CD4-positive, alpha-beta memory T cell (primary cell): ENCODE measurements around the gene PRPF40B. TPM values are rescaled to one million over a fixed set of nuclear protein-coding genes. Genes with fewer than 3 reads are reported as not detected.
"Not testable (repeated sequence)": the region's sequence is repeated elsewhere in the genome, so short reads cannot be mapped to it uniquely, and the experiment has no call there.

Source experiments
- CTCF ChIA-PET: fragments of 350-600 bp; sonication (Branson Sonifier 250); formaldehyde crosslinking; loops from one replicate; lab custom pipeline; 2021; ENCODE audit warnings: inconsistent platforms; ENCODE audit not compliant: partially characterized antibody; lab: Charles Lee
- POLR2A ChIA-PET: fragments of 350-600 bp; sonication (Branson Sonifier 250); formaldehyde crosslinking; loops from one replicate; lab custom pipeline; 2021; ENCODE audit not compliant: partially characterized antibody; lab: Charles Lee
- DNase-seq, 5 donors: peaks; one replicate each; pipeline versions ENCODE4 v3.0.0 to v3.0.0-alpha.2; 2020 to 2022; ENCODE audit warnings: mixed read lengths in 1 of 5
- H3K27ac ChIP-seq: one replicate; pipeline ENCODE4 v1.7.0; 2013; ENCODE audit warnings: low read depth, low read length
- H3K27me3 ChIP-seq: 2 replicates; pipeline ENCODE4 v1.7.0; 2013; ENCODE audit warnings: mild to moderate bottlenecking, low read length, moderate library complexity; ENCODE audit not compliant: insufficient read depth
- H3K36me3 ChIP-seq: 2 replicates; pipeline ENCODE4 v1.7.0; 2013; ENCODE audit warnings: mild to moderate bottlenecking, low read length, moderate library complexity; ENCODE audit not compliant: insufficient read depth
- H3K4me1 ChIP-seq: 2 replicates; pipeline ENCODE4 v1.7.0; 2013; ENCODE audit warnings: mild to moderate bottlenecking, low read length, moderate library complexity; ENCODE audit not compliant: insufficient read depth
- H3K4me3 ChIP-seq, 2 donors: one replicate each; pipeline ENCODE4 v1.7.0; 2013; ENCODE audit warnings: low read length in 2 of 2, mild to moderate bottlenecking in 1 of 2
- H3K9me3 ChIP-seq, 2 donors: one replicate each; pipeline ENCODE4 v1.7.0; 2013; ENCODE audit warnings: low read length in 2 of 2, control low read depth in 1 of 2; ENCODE audit not compliant: control insufficient read depth in 1 of 2
- H3K27ac Mint-ChIP-seq, 7 donors: one replicate each; pipeline ENCODE4 v1.8.0; 2020 to 2021; ENCODE audit warnings: mixed read lengths in 7 of 7, mild to moderate bottlenecking in 6 of 7, inconsistent platforms in 3 of 7, moderate library complexity in 3 of 7
- H3K27me3 Mint-ChIP-seq, 2 donors: one replicate each; pipeline ENCODE4 v1.8.0; 2020 to 2021; ENCODE audit warnings: mixed read lengths in 2 of 2
- H3K36me3 Mint-ChIP-seq, 2 donors: one replicate each; pipeline ENCODE4 v1.8.0; 2020 to 2021; ENCODE audit warnings: mixed read lengths in 2 of 2, inconsistent platforms in 1 of 2, mild to moderate bottlenecking in 1 of 2
- H3K4me1 Mint-ChIP-seq, 4 donors: one replicate each; pipeline ENCODE4 v1.8.0; 2020 to 2021; ENCODE audit warnings: mixed read lengths in 4 of 4, mild to moderate bottlenecking in 1 of 4
- H3K4me3 Mint-ChIP-seq, 8 donors: one replicate each; pipeline ENCODE4 v1.8.0; 2020 to 2021; ENCODE audit warnings: mixed read lengths in 8 of 8, mild to moderate bottlenecking in 7 of 8, moderate library complexity in 6 of 8, inconsistent platforms in 3 of 8
- H3K9me3 Mint-ChIP-seq, 8 donors: one replicate each; pipeline ENCODE4 v1.8.0; 2020 to 2021; ENCODE audit warnings: mixed read lengths in 8 of 8, mild to moderate bottlenecking in 5 of 8, inconsistent platforms in 3 of 8, moderate library complexity in 1 of 8
- intact Hi-C: fragments of 100-400 bp; cut with micrococcal nuclease; formaldehyde crosslinking; loops from one replicate; pipeline ENCODE4 v1.15.1; 2023
- polyA plus RNA-seq, 2 donors: library from polyadenylated mRNA; unstranded; fragments of 300-500 nt; fragmentation: Illumina TruSeq; gene quantifications; one replicate each; pipeline ENCODE4 v1.2.3, GENCODE V29; 2021
- total RNA-seq, 2 experiments: library from RNA; stranded (reverse); gene quantifications; one replicate each; pipeline ENCODE4 v1.2.3, GENCODE V29; 2021

The PRPF40B gene
- total and polyA plus RNA-seq, 4 experiments from 2014 or later: 0.73 to 15.9 (median 9.9) TPM

GRCh38 chr12:49588721-49589516 lies 34.4 kb upstream of the PRPF40B start:
- intact Hi-C loops: no loop called here
- Mint-ChIP-seq H3K36me3 (peaks cover 4 to 29% of the 10 kb centered on the region in 2 donors), H3K4me1 (no peaks in the 10 kb centered on the region), H3K9me3 (peaks cover 0 to 6% (median 0%) of the 10 kb centered on the region in 8 donors), H3K27ac (no peak overlapping the region), H3K4me3 (no peak overlapping the region), H3K27me3 (no peaks in the 10 kb centered on the region)
- no peak overlapping the region for H3K4me3 ChIP-seq
- no peaks in the 10 kb centered on the region for H3K36me3 ChIP-seq
- ChIA-PET CTCF (no interaction called here), POLR2A (no interaction called here)
- H3K9me3 ChIP-seq: no peaks in the 10 kb centered on the region
- DNase-seq: no peak
- H3K27me3 ChIP-seq: no peaks in the 10 kb centered on the region
- no peaks in the 10 kb centered on the region for H3K4me1 ChIP-seq
- no peak overlapping the region for H3K27ac ChIP-seq

GRCh38 chr12:49598527-49598926 lies 24.8 kb upstream of the PRPF40B start:
- H3K27ac Mint-ChIP-seq: peak overlapping the region in 2 of 7 donors; percentile 3 to 37
- Histone ChIP-seq H3K27ac (no peak overlapping the region), H3K9me3 (no peaks in the 10 kb centered on the region), H3K4me1 (no peaks in the 10 kb centered on the region), H3K36me3 (no peaks in the 10 kb centered on the region), H3K27me3 (no peaks in the 10 kb centered on the region), H3K4me3 (no peak overlapping the region)
- H3K36me3 Mint-ChIP-seq: no peaks in the 10 kb centered on the region
- H3K27me3 Mint-ChIP-seq: no peaks in the 10 kb centered on the region
- H3K4me1 Mint-ChIP-seq: peaks cover 0 to 5% (median 0%) of the 10 kb centered on the region in 4 donors
- DNase-seq: no peak
- intact Hi-C loops: no loop called here
- H3K9me3 Mint-ChIP-seq: peaks cover 0 to 2% (median 0%) of the 10 kb centered on the region in 8 donors
- POLR2A ChIA-PET: no interaction called here
- CTCF ChIA-PET: no interaction called here
- no peak overlapping the region for H3K4me3 Mint-ChIP-seq

DNA sequence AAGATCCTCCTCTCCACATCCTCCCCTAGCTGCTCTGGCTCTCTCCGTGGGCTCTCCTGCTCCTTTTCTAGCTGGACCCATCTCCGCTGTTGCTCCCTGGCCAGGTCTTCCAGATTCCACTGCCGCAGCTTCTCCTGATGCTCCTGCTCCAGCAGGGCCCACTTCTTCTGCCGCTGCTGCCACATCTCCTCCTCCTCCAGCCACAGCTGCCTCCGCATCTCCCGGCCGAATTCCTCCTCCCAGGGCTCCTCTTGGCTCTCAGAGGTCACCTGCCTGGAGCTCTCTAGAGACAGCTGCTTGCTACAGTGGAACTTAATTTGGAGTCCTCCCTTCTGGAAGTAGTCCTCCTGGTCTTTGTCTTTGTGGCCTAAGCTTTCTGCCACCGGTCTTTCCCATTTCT lies 23.4 kb upstream of the PRPF40B start:
- no peak overlapping the region for H3K27ac ChIP-seq
- POLR2A ChIA-PET: no interaction called here
- peaks cover 0 to 2% (median 0%) of the 10 kb centered on the region in 8 donors for H3K9me3 Mint-ChIP-seq
- H3K36me3 Mint-ChIP-seq: no peaks in the 10 kb centered on the region
- H3K4me1 ChIP-seq: no peaks in the 10 kb centered on the region
- H3K27ac Mint-ChIP-seq: peak overlapping the region in 3 of 7 donors; percentile 22 to 87 (median 43)
- no peaks in the 10 kb centered on the region for H3K27me3 Mint-ChIP-seq
- H3K4me3 Mint-ChIP-seq: no peak overlapping the region
- H3K4me1 Mint-ChIP-seq: peaks cover 0 to 5% (median 0%) of the 10 kb centered on the region in 4 donors
- no peaks in the 10 kb centered on the region for H3K9me3 ChIP-seq
- DNase-seq: no peak
- H3K27me3 ChIP-seq: no peaks in the 10 kb centered on the region
- CTCF ChIA-PET: interaction anchor here (0.9 kb wide), 1 partner anchor 85 kb away, joined by 3 read pairs; no protein-coding TSS in a partner anchor
- intact Hi-C loops: no loop called here
- no peaks in the 10 kb centered on the region for H3K36me3 ChIP-seq
- H3K4me3 ChIP-seq: no peak overlapping the region

- Histone ChIP-seq H3K4me1 (no peaks in the 10 kb centered on the region), H3K4me3 (no peak overlapping the region), H3K36me3 (no peaks in the 10 kb centered on the region), H3K27me3 (no peaks in the 10 kb centered on the region), H3K9me3 (no peaks in the 10 kb centered on the region), H3K27ac (no peak overlapping the region)
- Mint-ChIP-seq H3K27me3 (peaks cover 0 to 3% of the 10 kb centered on the region in 2 donors), H3K4me1 (no peaks in the 10 kb centered on the region), H3K4me3 (no peak overlapping the region), H3K9me3 (peaks cover 0 to 2% (median 0%) of the 10 kb centered on the region in 8 donors), H3K36me3 (no peaks in the 10 kb centered on the region), H3K27ac (no peak overlapping the region)
- ChIA-PET POLR2A (no interaction called here), CTCF (interaction anchor here (0.9 to 1.8 kb wide), 4 partner anchors 22 to 175 kb away, joined by 3 to 4 read pairs (median 4); no protein-coding TSS in a partner anchor)
- no peak for DNase-seq
- intact Hi-C loops: no loop called here
These were observed 19.6 kb upstream of the PRPF40B start for GRCh38 chr12:49603721-49604120.

GRCh38 chr12:49604856-49605255 lies 18.5 kb upstream of the PRPF40B start:
- no peaks in the 10 kb centered on the region for H3K36me3 Mint-ChIP-seq
- Histone ChIP-seq H3K4me1 (no peaks in the 10 kb centered on the region), H3K9me3 (no peaks in the 10 kb centered on the region), H3K27me3 (no peaks in the 10 kb centered on the region), H3K36me3 (no peaks in the 10 kb centered on the region), H3K27ac (no peak overlapping the region), H3K4me3 (no peak overlapping the region)
- peaks cover 4 to 6% of the 10 kb centered on the region in 2 donors for H3K27me3 Mint-ChIP-seq
- H3K27ac Mint-ChIP-seq: no peak overlapping the region
- ChIA-PET POLR2A (no interaction called here), CTCF (interaction anchor here (0.7 to 1.3 kb wide), 2 partner anchors 19 to 174 kb away, joined by 3 read pairs; no protein-coding TSS in a partner anchor)
- intact Hi-C loops: no loop called here
- no peak for DNase-seq
- no peaks in the 10 kb centered on the region for H3K4me1 Mint-ChIP-seq
- H3K4me3 Mint-ChIP-seq: no peak overlapping the region
- peaks cover 0 to 3% (median under 1%) of the 10 kb centered on the region in 8 donors for H3K9me3 Mint-ChIP-seq

DNA sequence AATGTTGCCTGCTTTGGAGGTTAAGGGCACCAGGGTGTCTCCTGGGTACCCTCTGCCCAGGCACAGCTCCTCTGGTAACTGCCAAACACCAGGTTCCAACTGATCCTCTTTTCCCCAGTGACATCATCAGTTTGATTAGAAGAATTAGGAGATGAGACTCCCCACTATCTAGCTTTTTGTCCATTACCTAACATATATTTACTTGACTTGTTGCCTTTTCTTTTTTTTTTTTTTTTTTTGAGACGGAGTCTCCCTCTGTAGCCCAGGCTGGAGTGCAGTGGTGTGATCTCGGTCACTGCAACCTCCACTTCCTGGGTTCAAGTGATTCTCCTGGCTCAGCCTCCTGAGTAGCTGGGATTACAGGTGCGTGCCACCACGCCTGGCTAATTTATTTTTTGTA lies 17.8 kb upstream of the PRPF40B start, which contains the start of gene FAM186B:
Gene FAM186B (minus strand): TSS at position 101 of the 400 bp plus-strand sequence. CDS start 162 bp downstream, outside the sequence.
- H3K4me3 ChIP-seq, DNase-seq, H3K36me3 Mint-ChIP-seq, H3K4me1 ChIP-seq, H3K27ac ChIP-seq, H3K4me1 Mint-ChIP-seq, H3K36me3 ChIP-seq, H3K27ac Mint-ChIP-seq, H3K27me3 ChIP-seq, H3K9me3 ChIP-seq, H3K27me3 Mint-ChIP-seq, POLR2A ChIA-PET, H3K4me3 Mint-ChIP-seq, H3K9me3 Mint-ChIP-seq, intact Hi-C loops: not testable (repeated sequence)
- CTCF ChIA-PET: interaction anchor here (0.7 kb wide), 1 partner anchor 18 kb away, joined by 3 read pairs; no protein-coding TSS in a partner anchor

GRCh38 chr12:49609059-49609874 lies 14.1 kb upstream of the PRPF40B start:
- Histone ChIP-seq H3K4me3 (no peak overlapping the region), H3K4me1 (no peaks in the 10 kb centered on the region), H3K36me3 (no peaks in the 10 kb centered on the region), H3K27me3 (no peaks in the 10 kb centered on the region), H3K9me3 (no peaks in the 10 kb centered on the region), H3K27ac (no peak overlapping the region)
- Mint-ChIP-seq H3K4me1 (no peaks in the 10 kb centered on the region), H3K27me3 (peaks cover 7 to 11% of the 10 kb centered on the region in 2 donors), H3K36me3 (no peaks in the 10 kb centered on the region), H3K9me3 (peaks cover 0 to 12% (median 8%) of the 10 kb centered on the region in 8 donors), H3K4me3 (no peak overlapping the region), H3K27ac (no peak overlapping the region)
- no peak for DNase-seq
- POLR2A ChIA-PET: interaction anchor here (1.6 kb wide), 1 partner anchor 27 kb away, joined by 3 read pairs; no protein-coding TSS in a partner anchor
- intact Hi-C loops: no loop called here
- CTCF ChIA-PET: interaction anchor here (1.2 kb wide), 1 partner anchor 251 kb away, joined by 4 read pairs; no protein-coding TSS in a partner anchor
